HK-2 (cell line): Measurements from ENCODE around the gene SREBF2.
A peak's percentile ranks its signal among the peaks of the same experiment; 100 is the strongest.
"Not testable (repeated sequence)": the region's sequence is repeated elsewhere in the genome, so short reads cannot be mapped to it uniquely, and the experiment has no call there.

Experiments used
- DNase-seq: peaks from one replicate; pipeline ENCODE4 v3.0.0-alpha.2; 2018; ENCODE audit not compliant: unreplicated experiment

SREBF2 gene

GRCh38 chr22:41946629-41947423 is 113.9 kb downstream of the SREBF2 start, which contains the start of gene CENPM:
CENPM (minus strand) TSS chr22:41947152; CDS start chr22:41947076, 76 bp downstream.
- DNase-seq, result peak; percentile 94

GRCh38 chr22:41947424-41948080 is 114.6 kb downstream of the SREBF2 start:
- no peak for DNase-seq

- no peak for DNase-seq
These were observed 115.2 kb downstream of the SREBF2 start for GRCh38 chr22:41948142-41948541.

GRCh38 chr22:41948928-41949296 is 116.0 kb downstream of the SREBF2 start:
- DNase-seq, result not testable (repeated sequence)

GRCh38 chr22:41949297-41949965 is 116.5 kb downstream of the SREBF2 start:
- DNase-seq, result no peak

GRCh38 chr22:41951898-41952474 is 119.1 kb downstream of the SREBF2 start, which contains the start of gene SMIM45:
SMIM45 (plus strand) TSS chr22:41952150.
- DNase-seq, result no peak

GRCh38 chr22:41952713-41953112 is 119.8 kb downstream of the SREBF2 start:
- no peak for DNase-seq
